NCI-H510A treated with DMSO at 0.1 percent for 48 hours (cell line): ENCODE data around the gene SLITRK3.

Source experiments
- DNase-seq: peaks from one replicate; lab custom pipeline; 2025; lab: John Stamatoyannopoulos, UW

SLITRK3 gene

DNA sequence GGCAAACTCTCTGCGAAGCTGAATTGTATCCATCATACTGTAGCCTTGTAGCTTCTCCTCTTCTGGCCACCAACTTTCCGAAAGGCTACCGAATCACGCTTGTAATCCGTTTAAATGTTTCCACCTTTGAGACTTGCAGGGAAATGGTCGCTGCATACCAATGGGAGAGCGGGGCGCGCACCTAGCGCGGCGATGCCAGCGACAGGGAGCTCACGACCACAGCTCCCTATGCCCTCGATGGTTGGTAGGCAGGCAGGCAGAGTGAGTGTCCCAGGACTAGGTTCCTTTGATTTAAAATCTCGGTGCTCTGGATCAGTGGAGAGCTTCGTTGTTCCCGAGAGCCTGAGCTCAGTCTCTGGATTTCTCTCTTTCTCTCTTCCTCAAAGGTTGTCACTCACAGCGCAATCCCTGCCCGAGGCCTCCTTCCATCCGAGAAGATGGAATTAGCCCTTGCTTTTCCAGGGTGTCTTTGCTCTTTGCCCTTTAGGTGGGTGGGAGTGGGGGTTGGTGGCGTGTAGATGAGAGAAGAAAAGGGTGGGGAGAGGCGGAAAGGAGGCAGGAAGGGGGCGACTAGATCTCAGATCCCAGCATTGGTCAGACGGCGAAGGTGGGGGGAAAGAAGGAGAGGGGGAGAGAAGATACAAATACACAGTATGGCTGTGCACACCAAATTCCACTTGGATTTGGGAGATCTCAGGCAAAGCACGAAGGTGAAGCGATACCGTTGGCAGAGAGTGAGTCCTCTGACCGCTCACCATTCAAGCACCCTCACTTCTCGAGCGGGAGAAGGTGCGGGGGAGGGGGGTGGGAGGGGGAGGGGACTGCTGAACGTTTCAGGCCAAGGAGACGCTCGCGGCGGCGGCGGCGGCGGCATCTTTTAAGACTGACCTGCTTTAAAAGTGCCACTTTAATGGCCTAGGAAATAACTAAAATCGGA, at the start of gene SLITRK3:
TSS of gene SLITRK3 (minus strand) at position 745 of the 937 bp plus-strand sequence. CDS start 5,554 bp downstream, outside the sequence.
- peak; percentile 65 for DNase-seq

DNA sequence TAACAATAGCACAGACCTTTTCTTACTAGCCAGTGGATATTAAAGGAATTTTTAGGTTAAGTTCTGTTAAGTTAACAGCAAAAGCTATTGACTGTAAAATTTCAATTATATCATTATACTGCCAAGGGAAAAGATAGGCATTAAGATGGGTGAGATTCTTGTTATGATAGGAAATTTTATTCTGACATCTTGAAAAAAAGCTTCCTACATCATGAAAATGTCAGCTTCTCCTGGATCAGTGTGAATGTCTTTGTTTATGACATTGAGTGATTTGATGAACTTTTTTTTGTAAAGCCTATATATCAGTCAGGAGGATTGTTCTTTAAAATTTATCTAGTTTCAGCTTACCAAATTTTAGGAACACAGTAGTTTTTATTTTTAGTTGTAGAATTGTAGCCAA, 47.4 kb upstream of the SLITRK3 start:
- no peak for DNase-seq

DNA sequence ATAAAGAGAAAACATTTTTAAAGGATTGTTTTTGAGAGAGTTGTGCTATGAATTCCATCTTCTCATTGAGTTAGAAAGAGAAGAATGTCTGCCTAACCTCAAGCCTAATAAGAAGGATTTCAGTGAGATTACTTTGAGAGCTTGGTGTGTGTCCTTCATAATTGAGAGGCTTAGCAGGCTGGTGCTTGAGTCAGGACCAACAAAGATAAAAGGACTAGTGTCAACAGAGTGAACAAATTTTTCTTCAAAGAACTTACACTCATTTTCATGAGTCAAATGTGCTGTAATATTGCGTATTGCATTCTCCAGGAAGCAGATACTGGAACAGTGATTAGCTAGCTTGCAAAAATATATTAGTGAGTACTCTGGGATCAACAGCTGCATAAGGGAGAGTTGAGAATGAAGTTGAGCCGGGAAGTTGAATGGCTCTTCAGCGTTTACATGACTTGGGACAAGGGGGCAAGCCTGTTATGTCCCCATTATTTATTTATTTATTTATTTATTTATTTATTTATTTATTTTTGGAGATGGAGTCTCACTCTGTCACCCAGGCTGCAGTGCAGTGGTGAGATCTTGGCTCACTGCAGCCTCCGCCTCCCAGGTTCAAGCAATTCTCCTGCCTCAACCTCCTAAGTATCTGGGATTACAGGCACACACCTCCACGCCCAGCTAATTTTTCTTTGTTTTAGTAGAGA, 37.5 kb upstream of the SLITRK3 start:
- DNase-seq: no peak

- DNase-seq: no peak
These were observed 29.4 kb upstream of the SLITRK3 start for GRCh38 chr3:165225604-165226003.

DNA sequence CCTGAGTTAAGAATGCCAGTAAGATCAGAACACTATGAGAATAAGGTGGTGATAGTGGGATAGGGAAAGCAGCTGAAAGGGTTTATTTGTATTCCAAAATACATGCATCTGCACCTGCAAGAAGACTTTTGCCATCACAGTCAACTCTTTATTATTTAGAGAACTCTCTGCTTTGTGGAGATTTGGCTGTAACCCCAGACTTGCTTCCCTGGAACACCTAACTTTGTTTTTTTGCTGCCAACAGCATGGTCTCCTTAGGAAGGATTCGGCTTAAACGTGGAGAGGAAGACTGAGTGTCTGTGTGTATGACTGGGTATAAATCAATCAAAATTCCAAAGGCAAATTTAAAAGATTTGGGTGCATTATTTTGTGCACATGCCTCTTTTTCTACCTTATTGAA, 21.6 kb upstream of the SLITRK3 start:
- DNase-seq: no peak

DNA sequence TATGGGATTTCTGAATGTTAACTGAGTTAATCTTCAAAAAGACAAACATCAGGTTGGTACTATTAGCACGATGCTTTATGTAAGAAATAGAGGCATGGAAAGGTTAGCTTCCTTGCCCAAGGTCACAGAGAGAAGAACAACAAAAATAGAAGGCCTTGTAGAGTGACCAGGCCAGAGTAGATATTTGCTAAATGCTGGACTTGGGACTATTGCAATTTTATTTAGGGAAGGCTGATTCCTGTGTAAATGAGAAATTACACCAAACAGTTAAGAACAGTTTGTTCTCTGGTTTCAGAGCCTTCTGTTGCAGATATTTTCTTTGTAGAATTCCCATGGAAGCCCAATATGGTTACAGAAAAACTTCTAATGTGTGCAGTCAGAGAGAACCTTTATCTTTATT, 16.4 kb upstream of the SLITRK3 start:
- no peak for DNase-seq

GRCh38 chr3:165211721-165212120, 15.5 kb upstream of the SLITRK3 start:
- DNase-seq: peak; percentile 73

DNA sequence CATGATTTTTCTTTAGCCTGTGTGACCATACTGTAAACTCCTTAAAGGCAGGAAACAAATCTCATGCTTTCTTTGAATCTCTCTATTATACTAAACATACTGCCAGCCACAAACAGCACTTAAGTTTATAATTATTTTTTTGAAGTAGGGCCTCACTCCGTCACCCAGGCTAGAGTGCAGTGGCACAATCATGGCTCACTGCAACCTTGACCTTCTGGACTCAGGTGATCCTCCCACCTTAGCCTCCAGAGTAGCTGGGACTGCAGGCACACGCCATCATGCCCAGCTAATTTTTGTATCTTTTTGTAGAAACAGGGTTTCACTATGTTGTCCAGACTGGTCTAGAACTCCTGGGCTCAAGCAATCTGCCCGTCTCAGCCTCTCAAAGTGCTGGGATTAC, 14.5 kb upstream of the SLITRK3 start:
- DNase-seq: no peak

DNA sequence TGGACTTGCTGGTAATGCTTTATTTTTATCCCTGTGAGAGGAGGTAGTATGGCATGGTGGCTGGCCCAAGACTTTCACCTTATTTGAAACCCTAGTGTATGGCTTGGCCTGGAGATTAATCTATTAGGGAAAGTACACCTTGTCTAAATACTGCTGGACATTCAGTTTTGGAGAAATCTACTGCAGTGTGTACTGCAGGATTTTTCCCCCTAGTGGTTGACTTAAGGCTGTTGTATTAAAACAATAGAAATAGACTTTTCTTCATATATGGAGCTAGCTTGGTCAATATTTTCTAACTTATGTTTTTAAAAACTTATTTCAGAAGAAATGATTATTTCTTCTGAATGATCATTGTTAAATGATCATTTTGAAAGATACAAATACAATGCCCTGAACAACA, 13.9 kb upstream of the SLITRK3 start:
- peak; percentile 17 for DNase-seq

DNA sequence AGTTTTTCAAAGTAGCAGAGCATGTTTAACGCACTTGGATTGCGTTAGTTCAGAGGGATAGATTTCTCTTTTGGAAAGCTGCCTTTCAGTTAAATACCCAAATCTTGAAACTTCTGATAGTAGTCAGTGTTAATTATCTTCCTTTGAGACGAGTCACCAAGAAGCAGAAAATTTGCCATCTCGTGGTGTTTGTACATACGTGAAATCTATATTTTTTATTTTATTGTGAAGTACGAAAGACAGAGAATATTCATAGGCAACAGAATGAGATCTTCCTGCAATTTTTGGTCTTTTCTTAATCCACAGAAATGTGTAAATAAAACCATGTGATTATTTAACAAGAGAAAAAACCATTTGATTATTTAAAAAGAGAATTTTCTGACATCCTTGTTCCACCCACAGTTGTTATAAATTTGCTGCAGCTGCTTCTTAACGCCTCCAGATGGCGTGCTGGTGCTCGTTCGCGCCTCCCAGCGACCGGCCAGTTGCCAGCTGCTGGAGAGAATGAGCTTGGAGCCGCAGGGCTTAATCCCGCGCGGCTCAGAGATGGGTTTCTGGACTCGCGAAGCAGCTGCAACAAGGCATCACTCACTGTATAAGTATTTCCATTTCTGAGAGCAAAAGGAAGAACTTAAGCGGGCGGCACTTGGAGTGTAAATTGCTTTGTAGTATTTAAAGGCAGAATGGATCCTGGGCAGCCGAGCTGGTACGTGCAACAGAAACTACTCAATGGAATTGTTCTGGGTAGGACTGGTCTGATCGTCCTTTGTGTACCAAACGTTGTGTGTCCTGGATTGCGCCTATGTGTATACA, 10.5 kb upstream of the SLITRK3 start:
- DNase-seq: peak; percentile 82

- DNase-seq: no peak
These were observed 8.3 kb upstream of the SLITRK3 start for GRCh38 chr3:165204445-165204844.

GRCh38 chr3:165202995-165203394, 6.8 kb upstream of the SLITRK3 start:
- no peak for DNase-seq

GRCh38 chr3:165201964-165202363, 5.8 kb upstream of the SLITRK3 start:
- no peak for DNase-seq

- DNase-seq: no peak
These were observed 1.3 kb upstream of the SLITRK3 start for GRCh38 chr3:165197481-165197800.

- DNase-seq: peak; percentile 17
These were observed 645 bp upstream of the SLITRK3 start for GRCh38 chr3:165196577-165197480.

DNA sequence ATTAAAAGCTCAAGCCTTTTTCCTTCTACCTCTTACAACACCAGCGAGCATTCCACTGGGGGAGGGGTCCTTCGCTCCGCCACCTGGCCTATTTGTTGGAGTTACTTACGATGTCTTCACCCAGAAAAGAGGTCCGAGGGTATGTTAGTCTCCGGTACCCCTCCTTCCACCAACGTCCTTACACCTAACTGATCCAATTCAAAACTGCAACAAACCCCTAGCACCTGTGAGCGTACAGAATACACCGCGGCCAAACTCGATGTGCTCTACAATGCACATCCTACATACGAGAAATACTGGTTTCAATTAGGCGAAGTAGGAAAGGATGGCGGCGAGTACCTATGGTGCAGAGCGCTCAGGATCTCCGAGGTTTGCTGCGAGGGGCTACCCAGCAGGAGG, 944 bp downstream of the SLITRK3 start:
- peak; percentile 65 for DNase-seq

- DNase-seq: no peak
These were observed 1.5 kb downstream of the SLITRK3 start for GRCh38 chr3:165194511-165195240.

- no peak for DNase-seq
These were observed 2.6 kb downstream of the SLITRK3 start for GRCh38 chr3:165193366-165194254.

- DNase-seq: no peak
These were observed 3.5 kb downstream of the SLITRK3 start for GRCh38 chr3:165192610-165193192.
